GM12892 (cell line): ENCODE results near the gene STRA8.
A peak's percentile ranks its signal among the peaks of the same experiment; 100 is the strongest.

Experiments used
- DNase-seq: peaks from one replicate; pipeline ENCODE4 v3.0.0; 2011; ENCODE audit not compliant: insufficient read length
- FAIRE-seq: peaks from 2 replicates; lab custom pipeline; 2011; peaks lifted over from hg19 to GRCh38; lab: Jason Lieb, UNC
- POLR2A ChIP-seq: IDR thresholded peaks from 2 replicates; pipeline ENCODE4 v1.6.1; 2011; ENCODE audit warnings: low read depth, low read length, control low read depth
- POLR2AphosphoS5 ChIP-seq: IDR thresholded peaks from 2 replicates; pipeline ENCODE4 v1.6.1; 2011; ENCODE audit warnings: low read depth, low read length, control low read depth
- TAF1 ChIP-seq: IDR thresholded peaks from 2 replicates; pipeline ENCODE4 v1.6.1; 2011; ENCODE audit warnings: low read depth, mild to moderate bottlenecking, control low read depth, low read length, borderline replicate concordance

The STRA8 gene

DNA sequence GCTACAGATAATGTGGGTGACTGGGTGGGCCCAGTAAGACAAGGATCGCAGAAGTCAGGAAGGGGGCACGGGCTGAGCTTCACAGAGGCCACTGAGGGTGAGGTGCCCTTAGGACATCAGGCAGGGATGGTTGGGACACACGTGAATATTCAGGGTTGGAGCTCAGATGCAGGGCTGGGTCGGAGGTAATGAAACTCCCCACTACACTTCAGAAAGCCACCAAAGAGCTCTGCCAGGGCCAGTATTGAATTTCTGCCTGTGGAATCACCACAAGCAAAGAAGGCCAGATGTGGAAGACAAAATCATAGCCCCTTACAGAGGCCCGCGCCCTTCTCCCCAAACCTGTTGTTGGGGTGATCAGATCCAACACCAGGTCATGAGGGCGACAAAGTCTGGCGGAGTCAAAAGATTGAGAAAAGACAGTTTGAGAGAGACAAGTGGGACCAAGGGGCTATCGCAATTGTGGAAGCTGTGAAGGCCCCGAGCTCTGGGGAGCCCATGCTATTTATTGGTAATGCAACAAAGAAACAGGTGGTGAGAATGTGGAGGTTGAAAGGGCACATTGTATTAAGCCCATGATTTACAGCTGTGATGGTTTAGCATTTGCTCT is 42.4 kb downstream of the STRA8 start:
- no peak for TF ChIP-seq POLR2A
- no peak for TF ChIP-seq POLR2AphosphoS5
- TF ChIP-seq TAF1: no peak
- FAIRE-seq (no peak), DNase-seq (no peak)

GRCh38 chr7:135277161-135277560 is 43.5 kb downstream of the STRA8 start:
- no peak for DNase-seq
- no peak for FAIRE-seq
- TF ChIP-seq POLR2A: no peak
- TF ChIP-seq TAF1: no peak
- no peak for TF ChIP-seq POLR2AphosphoS5

- FAIRE-seq (peak; percentile 83), DNase-seq (peak; percentile 52)
- TF ChIP-seq TAF1 (no peak), POLR2A (no peak), POLR2AphosphoS5 (no peak)
Observed at GRCh38 chr7:135281363-135281949, 47.8 kb downstream of the STRA8 start.

GRCh38 chr7:135282561-135283254 is 49.1 kb downstream of the STRA8 start:
- DNase-seq (no peak), FAIRE-seq (peak; percentile 50)
- TF ChIP-seq POLR2AphosphoS5: no peak
- no peak for TF ChIP-seq POLR2A
- no peak for TF ChIP-seq TAF1

- TF ChIP-seq POLR2A (no peak), POLR2AphosphoS5 (no peak), TAF1 (no peak)
- no peak for DNase-seq
- FAIRE-seq: no peak
Observed at GRCh38 chr7:135283959-135284638, 50.5 kb downstream of the STRA8 start.

GRCh38 chr7:135285547-135286233 is 52.1 kb downstream of the STRA8 start:
- FAIRE-seq (no peak), DNase-seq (no peak)
- TF ChIP-seq POLR2AphosphoS5 (no peak), TAF1 (no peak), POLR2A (no peak)

- no peak for TF ChIP-seq POLR2AphosphoS5
- TF ChIP-seq TAF1: no peak
- no peak for TF ChIP-seq POLR2A
- FAIRE-seq (no peak), DNase-seq (no peak)
Observed at GRCh38 chr7:135286876-135287275, 53.2 kb downstream of the STRA8 start.

DNA sequence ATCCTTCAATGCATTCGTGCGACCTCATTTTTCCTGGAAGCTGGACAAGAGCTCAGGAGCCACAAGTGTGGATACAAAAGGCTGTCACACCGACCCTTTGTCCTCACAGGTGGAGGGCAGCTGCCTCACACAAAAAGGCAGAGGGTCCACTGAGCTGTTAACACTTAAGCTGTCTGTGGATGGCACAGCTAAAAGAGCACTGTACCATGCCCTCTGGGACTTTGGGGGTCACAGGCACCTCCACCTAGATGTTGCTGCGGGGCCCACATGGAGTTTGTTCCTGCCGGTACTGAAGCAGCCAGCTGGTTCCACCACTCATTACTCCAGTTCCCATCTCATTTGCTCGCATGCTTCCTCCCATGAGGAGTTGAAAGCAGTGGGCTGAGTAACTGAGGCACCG is 57.0 kb downstream of the STRA8 start:
- DNase-seq: no peak
- TF ChIP-seq POLR2AphosphoS5: no peak
- no peak for TF ChIP-seq TAF1
- no peak for TF ChIP-seq POLR2A
- FAIRE-seq: no peak

- DNase-seq (no peak), FAIRE-seq (no peak)
Observed at GRCh38 chr7:135291809-135292253, 58.2 kb downstream of the STRA8 start.

DNA sequence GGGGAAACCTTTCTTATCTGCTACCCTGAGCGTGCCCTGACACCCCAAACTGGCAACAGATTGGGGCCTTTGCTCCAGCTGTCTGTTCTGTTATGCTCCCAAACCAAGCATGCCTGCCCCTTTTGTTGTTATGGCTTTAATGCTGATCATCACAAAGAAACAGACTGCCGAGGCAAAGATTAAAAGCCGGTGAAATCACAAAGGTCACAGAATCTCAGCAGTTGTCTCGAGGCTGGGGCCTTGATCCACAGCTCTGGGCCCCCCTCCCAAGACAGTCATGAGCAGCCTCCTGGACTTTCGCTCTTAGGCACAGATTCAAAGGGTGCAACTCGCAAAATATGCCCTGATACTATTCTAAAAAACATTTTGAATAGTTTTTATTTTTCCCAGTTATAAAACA is 65.6 kb downstream of the STRA8 start:
- DNase-seq (no peak), FAIRE-seq (no peak)
- TF ChIP-seq POLR2A: no peak
- no peak for TF ChIP-seq TAF1
- TF ChIP-seq POLR2AphosphoS5: no peak

More at GRCh38 chr7:135291809-135292253, 58.2 kb downstream of the STRA8 start:
- TF ChIP-seq POLR2AphosphoS5: no peak
- no peak for TF ChIP-seq TAF1
- TF ChIP-seq POLR2A: no peak
